ENCODE measurements around the gene KCNQ1.

KCNQ1 gene

GRCh38 chr11:2559527-2560311 is 114.9 kb downstream of the KCNQ1 start:
- DNase-seq: no peak

DNA sequence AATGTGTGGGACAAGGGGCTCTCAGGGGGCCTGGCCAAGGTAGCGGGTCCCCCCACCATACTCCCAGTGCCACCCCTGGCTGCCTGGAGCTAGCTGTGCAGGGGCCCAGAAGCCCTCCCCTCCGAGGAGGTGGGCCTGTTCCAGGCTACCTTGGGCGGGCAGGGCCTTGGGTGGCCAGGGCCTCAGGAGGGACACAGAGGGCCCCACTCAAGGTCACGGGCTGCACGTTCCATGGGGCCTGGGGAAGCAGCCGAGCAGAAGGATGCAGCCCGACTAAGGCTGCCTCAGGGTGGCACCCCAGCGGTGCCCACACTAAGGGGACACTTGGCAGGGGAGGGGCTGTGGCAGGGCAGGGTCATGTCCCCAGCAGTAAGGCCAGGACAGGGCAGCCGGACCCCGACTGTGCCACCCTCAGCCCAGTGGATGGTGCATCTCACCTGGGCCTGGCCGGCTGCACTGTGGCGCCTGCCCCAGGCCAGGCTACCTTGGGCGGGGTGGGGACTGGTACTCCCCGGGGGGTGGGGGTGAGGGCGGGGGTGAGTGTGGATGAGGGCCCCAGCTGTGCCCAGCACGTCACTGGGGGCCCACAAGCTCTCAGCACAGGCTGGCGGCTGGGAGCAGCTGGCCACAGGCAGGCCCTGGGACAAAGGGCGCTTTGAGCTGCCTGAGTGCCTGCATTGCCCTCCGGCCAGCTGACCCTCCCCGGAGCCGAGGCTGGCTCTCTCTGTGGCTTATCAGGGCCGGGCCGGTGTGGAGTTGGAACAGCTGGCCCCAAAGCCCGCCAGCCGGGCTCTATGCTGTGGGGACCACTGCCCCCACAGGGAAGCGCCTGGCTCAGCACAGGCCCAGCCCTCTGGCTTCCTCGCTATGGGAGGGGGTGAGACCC is 117.1 kb downstream of the KCNQ1 start:
- no peak for DNase-seq

- no peak for DNase-seq
Observed at GRCh38 chr11:2562890-2563212, 118.0 kb downstream of the KCNQ1 start.

GRCh38 chr11:2563213-2564007 is 118.6 kb downstream of the KCNQ1 start:
- DNase-seq: no peak

DNA sequence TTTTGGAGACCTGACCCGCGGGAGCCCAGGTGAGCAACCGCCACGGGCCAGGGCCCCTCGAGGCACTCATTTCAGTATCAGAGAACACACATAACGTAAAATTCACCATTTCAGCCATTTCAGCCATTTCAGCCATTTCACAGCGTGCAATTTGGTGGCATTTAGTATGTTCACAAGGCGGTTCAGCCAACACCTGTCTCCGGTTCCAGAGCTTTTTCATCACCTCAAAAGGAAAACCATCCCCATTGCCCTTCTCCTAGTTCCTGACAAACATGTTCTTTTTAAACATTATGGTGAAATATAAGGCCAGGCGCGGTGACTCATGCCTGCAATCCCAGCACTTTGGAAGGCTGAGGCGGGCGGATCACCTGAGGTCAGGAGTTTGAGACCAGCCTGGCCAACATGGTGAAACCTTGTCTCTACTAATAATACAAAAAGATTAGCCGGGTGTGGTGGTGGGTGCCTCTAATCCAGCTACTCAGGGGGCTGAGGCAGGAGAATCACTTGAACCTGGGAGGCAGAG is 119.3 kb downstream of the KCNQ1 start:
- no peak for DNase-seq

- DNase-seq: no peak
Observed at GRCh38 chr11:2564588-2565425, 120.0 kb downstream of the KCNQ1 start.

- no peak for DNase-seq
Observed at GRCh38 chr11:2565447-2566222, 120.8 kb downstream of the KCNQ1 start.

DNA sequence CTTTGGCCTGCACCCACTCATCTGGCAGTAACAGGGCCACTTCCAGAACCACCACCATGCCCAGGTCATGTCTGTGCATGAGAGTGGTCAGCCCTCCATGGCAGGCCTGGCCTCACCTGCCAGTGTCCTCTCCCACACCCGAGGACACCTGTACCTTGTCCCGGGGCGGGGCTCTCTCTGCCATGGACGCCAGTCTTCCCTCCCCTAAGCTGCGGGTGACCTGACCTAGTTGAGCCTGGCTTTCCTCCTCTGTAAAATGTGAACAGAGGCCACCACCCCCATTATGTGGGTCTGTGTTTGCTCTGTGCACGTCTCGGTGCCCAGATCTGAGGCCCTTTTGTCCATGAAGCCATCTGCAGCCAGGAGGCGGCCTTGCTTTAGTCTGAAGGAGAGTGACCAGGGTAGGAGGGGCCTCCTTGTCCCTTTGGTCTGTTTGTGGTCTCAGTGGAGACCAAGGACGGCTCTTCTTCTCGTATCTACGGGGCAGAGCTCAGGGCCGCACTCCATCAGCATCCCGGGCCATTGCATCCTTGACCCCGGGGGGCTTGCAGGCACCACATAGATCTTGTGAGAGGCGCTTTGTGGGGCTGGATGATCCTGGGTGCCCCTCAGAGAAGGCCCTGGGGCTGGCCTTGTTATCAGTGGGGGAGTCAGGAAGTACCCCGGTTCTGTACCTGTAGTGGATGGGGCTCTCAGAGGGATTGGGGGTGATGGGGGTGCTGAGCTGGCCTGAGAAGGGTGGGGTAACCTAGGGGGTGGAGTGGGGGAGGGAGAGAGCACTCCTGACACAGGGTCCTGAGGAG is 121.6 kb downstream of the KCNQ1 start:
- DNase-seq: no peak

DNA sequence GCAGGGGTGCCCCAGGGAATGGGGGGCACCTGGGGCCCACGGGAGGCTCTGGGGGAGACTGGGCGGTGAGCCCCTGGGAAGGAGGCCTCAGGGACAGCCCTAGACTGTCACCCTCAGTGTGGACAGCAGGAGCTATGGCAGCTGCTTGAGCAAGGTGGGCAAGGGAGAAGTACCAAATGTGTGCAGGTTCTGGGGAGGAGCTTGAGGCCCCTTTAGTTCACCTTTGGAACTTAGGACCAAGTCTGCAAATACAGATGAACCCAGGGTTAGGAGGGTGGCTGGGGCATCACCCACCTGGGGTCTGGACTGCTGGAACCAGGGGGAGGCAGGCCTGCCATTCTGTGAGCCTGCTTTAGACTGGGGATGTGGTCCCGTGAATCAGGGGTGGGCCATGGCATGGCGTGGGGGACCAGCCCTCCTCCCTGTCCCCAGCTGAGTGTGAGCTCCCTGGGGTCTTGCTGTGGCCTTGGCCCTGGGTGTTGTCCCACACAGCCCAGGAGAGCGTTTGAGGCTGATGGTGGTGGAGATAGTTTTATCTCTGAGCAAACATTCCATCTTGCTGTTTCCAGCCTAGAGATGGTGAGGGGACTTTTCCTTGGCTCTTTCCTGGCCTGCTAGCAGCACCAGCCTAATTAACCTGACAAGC is 122.3 kb downstream of the KCNQ1 start:
- DNase-seq: no peak

DNA sequence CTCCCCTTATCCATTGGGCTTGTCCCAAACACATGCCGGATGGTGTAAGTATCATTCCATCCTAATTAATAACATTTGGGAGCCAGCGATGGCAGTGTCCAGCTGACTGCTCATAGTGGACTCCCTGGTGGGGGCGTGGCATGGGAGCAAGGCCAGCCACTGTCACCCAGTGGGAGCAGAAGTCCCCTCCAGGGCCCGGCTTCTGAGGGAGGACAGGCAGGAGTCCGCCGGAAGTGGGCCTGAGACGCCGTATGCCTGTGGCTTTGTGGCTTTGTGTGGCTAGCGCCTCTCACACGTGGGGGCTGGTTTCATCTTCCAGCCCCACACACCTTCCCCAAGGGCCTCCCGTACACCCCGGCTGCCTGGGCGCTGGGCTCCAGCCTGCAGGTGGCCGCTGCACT is 124.5 kb downstream of the KCNQ1 start:
- DNase-seq: no peak

DNA sequence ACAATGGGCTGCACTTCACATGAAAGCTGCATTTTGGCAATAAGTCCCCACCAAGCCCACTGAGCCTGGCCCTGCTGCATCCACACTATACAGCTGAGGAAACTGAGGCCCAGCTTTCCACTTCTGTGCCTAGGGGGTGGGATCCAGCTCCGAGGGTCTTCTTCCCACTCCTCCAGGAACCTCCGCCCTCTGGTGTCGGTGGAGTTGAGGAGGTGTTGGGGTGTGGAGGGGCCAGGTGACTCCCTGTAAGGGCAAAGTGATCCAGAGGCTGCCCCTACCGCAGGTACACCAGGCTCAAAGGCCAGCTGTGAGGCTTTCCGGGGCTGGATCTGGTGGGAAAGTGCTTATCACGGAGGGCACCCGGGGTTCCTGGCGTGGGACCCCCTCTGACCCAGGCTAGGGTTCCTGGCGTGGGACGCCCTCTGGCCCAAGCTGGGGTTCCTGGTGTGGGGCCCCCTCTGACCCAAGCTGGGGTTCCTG is 125.0 kb downstream of the KCNQ1 start:
- DNase-seq: no peak

- DNase-seq: no peak
Observed at GRCh38 chr11:2570211-2570811, 125.5 kb downstream of the KCNQ1 start.

DNA sequence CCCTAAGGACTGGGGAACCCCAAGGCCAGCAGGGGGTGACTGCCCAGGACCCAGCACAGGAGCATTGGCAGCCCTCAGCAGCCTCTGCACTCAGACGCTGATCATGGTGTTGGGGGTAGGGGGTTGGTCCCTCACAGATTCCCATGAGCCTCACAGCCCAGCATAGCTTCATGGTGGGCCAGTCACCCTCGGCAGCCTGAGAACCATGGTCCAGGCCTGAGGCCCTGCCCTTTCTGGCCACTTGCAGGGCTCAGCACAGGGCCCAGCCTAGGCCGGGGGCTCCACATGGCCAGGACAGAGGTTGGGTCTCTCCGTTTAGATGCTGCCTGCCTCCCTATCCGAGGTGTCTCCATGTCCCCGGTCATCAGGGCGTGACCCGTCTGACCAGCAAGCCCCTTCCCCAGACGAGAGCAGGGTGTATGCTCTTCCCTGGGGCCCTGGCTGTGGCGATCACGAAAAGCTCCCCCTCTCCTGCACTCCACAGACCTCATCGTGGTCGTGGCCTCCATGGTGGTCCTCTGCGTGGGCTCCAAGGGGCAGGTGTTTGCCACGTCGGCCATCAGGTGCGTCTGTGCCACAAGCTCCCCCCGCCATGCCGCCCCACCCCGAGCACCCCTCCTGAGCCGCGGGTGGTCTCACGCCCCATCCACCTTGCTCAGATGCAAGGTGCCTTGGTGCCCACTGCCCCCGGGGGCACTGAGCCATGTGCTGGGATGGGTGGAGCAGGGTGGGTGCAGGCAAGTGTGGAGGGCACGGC is 126.2 kb downstream of the KCNQ1 start:
- DNase-seq: no peak

DNA sequence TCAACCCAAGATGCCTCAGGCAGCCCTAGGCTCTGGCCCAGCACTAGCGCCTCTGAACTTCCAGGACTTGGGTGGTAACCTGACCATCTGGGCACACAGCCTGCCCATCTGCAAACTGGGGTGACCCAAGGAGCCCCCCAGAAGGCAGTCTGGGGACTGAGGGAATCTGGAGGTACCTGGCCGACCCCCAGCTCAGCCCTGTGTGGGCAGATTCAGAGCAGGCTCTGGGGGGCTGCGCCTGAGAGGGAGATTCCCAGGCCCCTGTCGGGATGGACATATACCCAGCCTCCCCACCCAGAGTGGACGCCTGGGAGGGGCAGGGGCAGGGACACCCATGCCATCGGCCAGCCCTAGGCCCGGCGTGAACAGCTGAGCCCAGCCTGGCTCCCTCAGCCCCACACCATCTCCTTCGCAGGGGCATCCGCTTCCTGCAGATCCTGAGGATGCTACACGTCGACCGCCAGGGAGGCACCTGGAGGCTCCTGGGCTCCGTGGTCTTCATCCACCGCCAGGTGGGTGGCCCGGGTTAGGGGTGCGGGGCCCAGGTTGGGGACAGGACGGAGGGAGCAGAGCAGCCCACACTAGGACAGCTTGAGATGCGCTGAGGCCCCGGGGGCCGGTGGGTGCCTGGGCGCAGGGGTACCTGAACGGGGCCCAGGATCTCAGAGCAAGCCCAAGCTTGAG is 126.9 kb downstream of the KCNQ1 start:
- DNase-seq: no peak

DNA sequence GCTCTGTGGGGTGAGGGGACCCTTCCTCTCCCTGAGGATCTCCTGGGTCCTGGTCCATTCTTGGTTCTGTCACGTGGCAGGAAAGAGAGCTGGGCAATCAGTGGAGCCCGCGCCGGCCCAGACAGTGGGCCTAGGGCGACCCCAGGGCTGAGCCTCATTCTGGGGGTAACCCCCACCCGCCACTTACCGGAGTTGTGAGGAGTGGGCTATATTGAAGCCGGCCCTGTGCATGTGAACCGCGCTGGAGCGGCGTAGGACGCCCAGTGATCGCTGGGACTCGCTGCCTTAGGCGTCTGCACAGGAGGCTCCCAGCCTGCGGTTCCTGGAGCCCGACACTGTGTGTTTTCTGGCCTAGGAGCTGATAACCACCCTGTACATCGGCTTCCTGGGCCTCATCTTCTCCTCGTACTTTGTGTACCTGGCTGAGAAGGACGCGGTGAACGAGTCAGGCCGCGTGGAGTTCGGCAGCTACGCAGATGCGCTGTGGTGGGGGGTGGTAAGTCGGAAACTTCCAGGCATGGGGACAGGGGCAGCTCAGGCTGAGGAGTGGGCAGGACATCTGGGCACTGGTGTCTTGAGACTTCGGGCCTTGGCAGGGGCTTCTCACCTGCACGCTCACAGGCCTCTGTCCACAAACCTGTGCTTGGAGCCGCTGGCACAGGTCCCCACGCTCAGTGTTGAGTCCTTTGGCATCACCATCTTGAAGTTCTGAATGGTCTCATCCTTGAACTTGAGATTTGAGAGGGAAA is 127.9 kb downstream of the KCNQ1 start:
- no peak for DNase-seq

- DNase-seq: no peak
Observed at GRCh38 chr11:2573240-2574042, 128.6 kb downstream of the KCNQ1 start.
